Ovary (tissue), 9 donors: ENCODE measurements around the gene JADE2. TPM values are rescaled to one million over a fixed set of nuclear protein-coding genes. Genes with fewer than 3 reads are reported as not detected.
A peak's percentile ranks its signal among the peaks of the same experiment; 100 is the strongest.

ENCODE experiments used
- DNase-seq, 5 donors: peaks; one replicate each; pipeline ENCODE4 v3.0.0-alpha.2; 2019 to 2020
- H3K27ac ChIP-seq, 2 donors: fragments of 200-600 bp; one replicate each; pipeline versions ENCODE4 v1.5.1 to v1.8.0; 2019 to 2022
- H3K27me3 ChIP-seq: fragments of 200-600 bp; one replicate; pipeline ENCODE4 v1.8.0; 2022
- H3K36me3 ChIP-seq: fragments of 200-600 bp; sonication (generic); one replicate; pipeline ENCODE4 v1.5.1; 2019
- H3K4me1 ChIP-seq: one replicate; pipeline ENCODE4 v1.8.1; 2013; ENCODE audit warnings: mild to moderate bottlenecking, moderate library complexity; ENCODE audit not compliant: insufficient read depth
- H3K4me3 ChIP-seq: fragments of 200-600 bp; sonication (generic); one replicate; pipeline ENCODE4 v1.5.1; 2017
- H3K9me3 ChIP-seq, 2 donors: fragments of 200-600 bp in 1 of 2; sonication (generic) in 1 of 2; one replicate each; pipeline versions ENCODE4 v1.5.1 to v1.8.1; 2013 to 2019; ENCODE audit warnings: mild to moderate bottlenecking in 1 of 2, moderate library complexity in 1 of 2
- EP300 ChIP-seq: sonication (generic); formaldehyde crosslinking; IDR thresholded peaks from one replicate; pipeline ENCODE4 v1.6.1; 2017; ENCODE audit warnings: antibody characterized with exemption
- POLR2A ChIP-seq: fragments of 450-650 bp; IDR thresholded peaks from one replicate; pipeline ENCODE4 v1.6.1; 2017; ENCODE audit warnings: antibody characterized with exemption, mild to moderate bottlenecking, moderate library complexity
- WGBS, 3 donors: extraction: QIAGEN DNeasy Blood & Tissue Kit in 1 of 3; methylation state at CpG; one replicate each; pipeline versions ENCODE4 v1.1.5 to v1.1.7; 2013 to 2017; 5-methylcytosine and 5-hydroxymethylcytosine counted together
- intact Hi-C, 4 donors: fragments of 100-400 bp; cut with DNase I; formaldehyde crosslinking; loops; one replicate each; pipeline versions ENCODE4 v1.11.0 to v1.15.1; 2022 to 2023
- polyA plus RNA-seq, 2 donors: library from polyadenylated mRNA; stranded (reverse); fragments of 200-250 nt in 1 of 2; fragments of 350-450 nt in 1 of 2; fragmentation: Illumina TruSeq in 1 of 2; extraction: RNeasy Lipid Tissue Mini Kit (QIAGEN cat#74804) in 1 of 2; gene quantifications; one replicate each; pipeline ENCODE4 v1.2.3, GENCODE V29; 2013 to 2014
- total RNA-seq, 7 donors: library from RNA; depleted of rRNA in 2 of 7; stranded (reverse); fragments of >200 nt in 2 of 7; fragmentation: NEBNext Ultra II Directional in 3 of 7; extraction: Animal tissue kit (Norgen Biotek cat#: 25700) in 3 of 7; gene quantifications; one replicate each; pipeline versions ENCODE4 v1.1.0 to v1.2.4, GENCODE V29; 2016 to 2023
- TF ChIP-seq, protein P1 (sequence below), 3 donors: fragments of 450-650 bp in 2 of 3; fragments of 200-600 bp in 1 of 3; IDR thresholded peaks; one replicate each; pipeline versions ENCODE4 v1.5.1 to v1.8.0; 2016 to 2022; ENCODE audit warnings: antibody characterized with exemption in 3 of 3, mild to moderate bottlenecking in 1 of 3
- donor health status: DM: no; HTN: no; CAD: no; lungs with moderate emphysema.
- donor health status: DM: no; HTN: no; CAD: no.
- donor health status: Bipolar disorder and iron deficiency.
- donor health status: DM: yes; HTN: yes; CAD: no.
- donor health status: DM: no; HTN: no; CAD: no.
- donor health status: DM: yes; HTN: yes; CAD: no.

The JADE2 gene
- total and polyA plus RNA-seq, 9 donors, result 23.2 to 82.9 (median 66.0) TPM

DNA sequence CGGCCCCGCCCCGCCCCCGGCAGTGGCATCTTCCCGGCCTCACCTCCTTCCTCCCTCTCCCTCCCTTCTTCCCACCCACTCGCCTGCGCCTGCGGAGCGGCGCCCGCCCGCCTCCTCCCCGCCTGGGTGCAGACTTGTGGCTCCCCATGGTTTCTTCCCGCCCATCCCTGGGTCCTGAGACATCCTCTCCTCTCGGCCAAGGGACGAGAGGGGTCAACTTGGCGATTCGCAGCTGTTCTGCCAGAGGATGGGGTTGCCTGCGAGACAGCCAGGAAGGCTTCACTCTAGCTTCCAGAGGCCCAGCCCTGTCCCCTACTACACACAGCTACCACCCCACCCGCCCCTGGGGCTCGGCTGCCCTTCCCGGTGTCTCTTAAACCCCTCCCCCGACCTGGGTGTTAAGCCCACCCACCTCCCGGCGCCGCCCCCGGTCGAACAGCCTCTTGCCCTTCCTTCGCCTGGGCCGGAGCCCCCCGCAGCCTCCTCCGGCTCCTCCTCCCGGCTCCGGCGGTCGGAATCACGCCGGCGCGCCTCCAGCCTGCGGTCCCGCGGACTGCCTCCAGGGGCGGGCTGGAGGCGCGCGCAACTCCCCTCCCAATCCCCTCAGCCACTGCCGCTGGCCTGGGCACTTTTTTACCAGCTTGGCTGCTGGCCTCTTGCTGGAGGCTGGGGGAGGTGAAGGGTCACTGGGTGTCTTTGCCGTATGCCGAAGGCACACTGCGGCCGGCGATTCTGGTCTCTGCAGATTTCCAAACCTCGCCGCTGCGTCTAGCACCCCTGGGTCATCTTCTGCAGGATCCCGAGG is 1.9 kb downstream of the JADE2 start:
- H3K4me1 ChIP-seq, result peaks cover 35% of the 10 kb centered on the region
- TF ChIP-seq EP300, result no peak
- TF ChIP-seq POLR2A, result peak; percentile 41
- TF ChIP-seq, protein P1, sequence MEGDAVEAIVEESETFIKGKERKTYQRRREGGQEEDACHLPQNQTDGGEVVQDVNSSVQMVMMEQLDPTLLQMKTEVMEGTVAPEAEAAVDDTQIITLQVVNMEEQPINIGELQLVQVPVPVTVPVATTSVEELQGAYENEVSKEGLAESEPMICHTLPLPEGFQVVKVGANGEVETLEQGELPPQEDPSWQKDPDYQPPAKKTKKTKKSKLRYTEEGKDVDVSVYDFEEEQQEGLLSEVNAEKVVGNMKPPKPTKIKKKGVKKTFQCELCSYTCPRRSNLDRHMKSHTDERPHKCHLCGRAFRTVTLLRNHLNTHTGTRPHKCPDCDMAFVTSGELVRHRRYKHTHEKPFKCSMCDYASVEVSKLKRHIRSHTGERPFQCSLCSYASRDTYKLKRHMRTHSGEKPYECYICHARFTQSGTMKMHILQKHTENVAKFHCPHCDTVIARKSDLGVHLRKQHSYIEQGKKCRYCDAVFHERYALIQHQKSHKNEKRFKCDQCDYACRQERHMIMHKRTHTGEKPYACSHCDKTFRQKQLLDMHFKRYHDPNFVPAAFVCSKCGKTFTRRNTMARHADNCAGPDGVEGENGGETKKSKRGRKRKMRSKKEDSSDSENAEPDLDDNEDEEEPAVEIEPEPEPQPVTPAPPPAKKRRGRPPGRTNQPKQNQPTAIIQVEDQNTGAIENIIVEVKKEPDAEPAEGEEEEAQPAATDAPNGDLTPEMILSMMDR (IDR thresholded peaks at IDR 0.05), result peak; percentile 57 to 95 (median 92)
- H3K4me3 ChIP-seq, result peak overlapping the region; percentile 90
- no peaks in the 10 kb centered on the region for H3K27me3 ChIP-seq
- H3K36me3 ChIP-seq, result no peaks in the 10 kb centered on the region
- peak overlapping the region; percentile 92 to 96 for H3K27ac ChIP-seq
- DNase-seq, result peak; percentile 82 to 88 (median 85)
- intact Hi-C loops, result loop anchor here in 2 of 4 donors (5.0 kb wide), 5 partner anchors 40 to 155 kb away; partner anchors contain the start of genes CDKN2AIPNL (in 1 of the 2) and UBE2B (in 1 of the 2)
- H3K9me3 ChIP-seq, result no peaks in the 10 kb centered on the region
- WGBS, 3 donors, result 1% methylated on average over 48 to 57 of the region's 57 CpGs

DNA sequence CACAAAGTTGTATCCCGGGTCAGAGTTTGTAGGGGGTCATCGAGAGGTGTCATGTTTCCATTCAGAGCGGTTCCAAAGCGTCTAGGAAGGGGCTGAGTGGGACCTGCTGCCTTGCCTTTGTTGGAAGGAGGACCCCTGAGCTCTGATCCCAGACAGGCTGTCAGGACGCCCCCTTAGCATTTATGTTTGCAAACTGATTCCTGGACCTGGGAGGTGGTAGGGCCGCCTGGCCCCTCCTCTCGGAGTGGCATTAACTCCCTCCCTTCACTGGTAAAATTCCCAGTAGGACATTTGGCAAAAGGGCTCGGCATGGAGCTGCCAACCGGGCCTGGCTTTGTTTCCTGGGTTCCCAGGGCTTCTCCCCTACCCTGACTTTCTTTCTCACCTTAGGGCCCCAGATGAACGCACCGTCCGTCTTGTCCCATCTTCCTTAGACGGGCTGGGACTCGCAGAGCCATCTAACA is 2.5 kb downstream of the JADE2 start:
- Histone ChIP-seq H3K36me3 (no peaks in the 10 kb centered on the region), H3K9me3 (no peaks in the 10 kb centered on the region), H3K4me3 (peak overlapping the region; percentile 90), H3K4me1 (peaks cover 37% of the 10 kb centered on the region), H3K27me3 (no peaks in the 10 kb centered on the region), H3K27ac (peak overlapping the region in 1 of 2 donors; percentile 92)
- TF ChIP-seq EP300 (no peak), POLR2A (no peak)
- TF ChIP-seq, protein P1 (IDR thresholded peaks at IDR 0.05), result no peak
- no peak for DNase-seq
- 12 to 21% (median 18%) methylated on average over 14 of the region's 14 CpGs for WGBS, 3 donors
- intact Hi-C loops, result loop anchor here in 2 of 4 donors (5.0 kb wide), 5 partner anchors 39 to 156 kb away; partner anchors contain the start of genes CDKN2AIPNL (in 1 of the 2) and UBE2B (in 1 of the 2)

- no peaks in the 10 kb centered on the region for H3K27me3 ChIP-seq
- WGBS, 3 donors, result 43 to 57% (median 55%) methylated on average over 4 of the region's 4 CpGs
- peaks cover 38% of the 10 kb centered on the region for H3K4me1 ChIP-seq
- H3K36me3 ChIP-seq, result no peaks in the 10 kb centered on the region
- intact Hi-C loops, result loop anchor here in 2 of 4 donors (5.0 kb wide), 5 partner anchors 39 to 156 kb away; partner anchors contain the start of genes CDKN2AIPNL (in 1 of the 2) and UBE2B (in 1 of the 2)
- no peak for DNase-seq
- H3K4me3 ChIP-seq, result peak overlapping the region; percentile 90
- no peak for TF ChIP-seq POLR2A
- no peak for TF ChIP-seq EP300
- TF ChIP-seq, protein P1 (IDR thresholded peaks at IDR 0.05), result no peak
- H3K9me3 ChIP-seq, result no peaks in the 10 kb centered on the region
- peak overlapping the region in 1 of 2 donors; percentile 92 for H3K27ac ChIP-seq
Observed at GRCh38 chr5:134528556-134528955, 3.1 kb downstream of the JADE2 start.

DNA sequence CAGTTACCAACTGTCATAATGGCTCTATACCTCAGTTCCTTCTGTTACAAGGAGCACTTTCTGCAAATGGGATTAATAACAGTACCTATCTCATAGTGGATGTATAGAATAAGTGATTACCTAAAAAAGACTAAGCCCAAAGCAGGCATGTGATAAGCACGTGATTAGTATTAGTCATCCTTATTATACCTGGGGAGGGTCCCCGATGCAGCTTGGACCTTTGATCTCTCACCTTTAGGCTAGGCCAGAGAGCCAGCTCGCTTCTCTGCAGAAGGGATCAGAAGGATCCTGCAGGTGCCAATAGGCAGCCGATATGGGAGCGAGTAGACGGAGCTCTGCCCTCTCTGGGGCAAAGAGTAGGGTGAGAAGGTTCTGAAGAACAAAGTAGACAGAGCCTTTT is 4.0 kb downstream of the JADE2 start:
- TF ChIP-seq, protein P1 (IDR thresholded peaks at IDR 0.05), result no peak
- TF ChIP-seq EP300, result no peak
- TF ChIP-seq POLR2A, result no peak
- Histone ChIP-seq H3K27ac (peak overlapping the region in 1 of 2 donors; percentile 66), H3K9me3 (no peaks in the 10 kb centered on the region), H3K27me3 (no peaks in the 10 kb centered on the region), H3K4me3 (no peak overlapping the region), H3K4me1 (peaks cover 43% of the 10 kb centered on the region), H3K36me3 (no peaks in the 10 kb centered on the region)
- no peak for DNase-seq
- WGBS, 3 donors, result 69 to 85% (median 78%) methylated on average over 6 of the region's 6 CpGs
- intact Hi-C loops, result loop anchor here in 2 of 4 donors (5.0 kb wide), 5 partner anchors 38 to 157 kb away; partner anchors contain the start of genes CDKN2AIPNL (in 1 of the 2) and UBE2B (in 1 of the 2)
